Activated naive CD8-positive, alpha-beta T cell (primary cell): ENCODE results near the gene PPP3CB.
A peak's percentile ranks its signal among the peaks of the same experiment; 100 is the strongest.

Source experiments
- H3K27ac Mint-ChIP-seq: one replicate; pipeline ENCODE4 v1.8.0; 2021; ENCODE audit warnings: mixed read lengths
- H3K27me3 Mint-ChIP-seq: one replicate; pipeline ENCODE4 v1.8.0; 2021; ENCODE audit warnings: mixed read lengths
- H3K36me3 Mint-ChIP-seq: one replicate; pipeline ENCODE4 v1.8.0; 2021; ENCODE audit warnings: mixed read lengths
- H3K4me1 Mint-ChIP-seq: one replicate; pipeline ENCODE4 v1.8.0; 2021; ENCODE audit warnings: low read depth, mixed read lengths
- H3K4me3 Mint-ChIP-seq: one replicate; pipeline ENCODE4 v1.8.0; 2021; ENCODE audit warnings: mild to moderate bottlenecking, mixed read lengths
- H3K9me3 Mint-ChIP-seq: one replicate; pipeline ENCODE4 v1.8.0; 2021; ENCODE audit warnings: low read depth, mixed read lengths

The PPP3CB gene

DNA sequence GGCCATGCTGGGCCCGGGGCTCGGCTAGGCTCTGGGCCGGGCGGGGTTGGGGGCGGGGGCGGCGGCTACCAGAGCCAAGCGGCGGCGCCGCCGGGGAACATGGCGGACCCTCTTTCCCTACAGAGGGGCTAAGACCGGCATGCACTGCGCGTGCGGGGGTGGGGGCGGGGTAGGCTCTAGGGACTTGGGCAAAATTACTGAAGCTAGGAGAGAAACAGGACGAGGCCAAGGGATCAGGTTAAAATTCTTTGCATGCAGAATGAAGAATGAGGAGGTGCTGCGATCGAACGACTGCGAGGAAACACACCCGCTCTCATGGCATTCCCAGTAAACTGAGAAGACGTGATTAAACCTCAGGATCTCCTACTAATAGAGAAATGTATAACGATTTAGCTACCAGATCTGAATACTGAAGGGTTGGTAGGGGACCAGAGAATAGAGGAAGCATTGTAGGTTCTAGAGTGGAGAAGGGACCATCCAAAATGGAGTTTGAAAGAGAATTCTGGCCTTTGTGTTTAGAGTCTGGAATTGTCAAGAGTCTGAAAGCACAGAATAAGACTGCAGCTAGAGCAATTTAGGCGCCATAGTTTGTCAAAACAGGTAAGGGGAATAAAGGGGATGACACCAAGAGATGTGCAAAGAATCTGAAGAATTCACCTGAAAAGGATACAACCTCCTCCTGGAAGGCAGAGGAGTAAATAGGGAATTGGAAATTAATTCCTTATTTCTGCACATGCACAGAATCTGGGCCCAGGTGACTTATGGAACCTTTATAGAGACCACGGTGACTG lies at the start of gene PPP3CB:
TSS of gene PPP3CB (minus strand) at position 141 of the 791 bp plus-strand sequence. CDS start at position 6, 135 bp downstream.
- peaks cover 4% of the 10 kb centered on the region for H3K36me3 Mint-ChIP-seq
- peak within 1 kb of the TSS; percentile 95 for H3K4me3 Mint-ChIP-seq
- no peaks in the 10 kb centered on the region for H3K9me3 Mint-ChIP-seq
- H3K27ac Mint-ChIP-seq = peak within 1 kb of the TSS; percentile 96
- no peaks in the 10 kb centered on the region for H3K27me3 Mint-ChIP-seq
- H3K4me1 Mint-ChIP-seq = peaks cover 50% of the 10 kb centered on the region

DNA sequence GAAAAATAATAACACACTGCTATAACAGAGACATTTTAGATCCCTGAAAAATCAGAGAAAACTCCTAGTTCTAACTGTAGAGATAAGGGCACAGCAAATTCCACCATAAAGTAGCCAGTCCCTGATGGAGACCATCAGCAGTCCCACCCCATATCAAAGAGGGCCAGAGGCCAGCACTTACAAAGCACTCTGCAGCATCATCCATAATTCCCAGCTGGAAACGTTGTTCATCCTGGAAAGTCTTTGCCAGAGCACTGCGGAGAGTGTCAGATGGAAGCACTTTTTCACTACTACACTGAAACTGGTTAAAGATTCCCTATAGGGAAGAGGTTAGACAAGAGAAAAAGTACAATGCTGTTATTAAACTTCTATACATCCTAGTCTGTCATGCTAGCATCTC lies 49.5 kb upstream of the PPP3CB start:
- Mint-ChIP-seq H3K36me3 (peaks cover 2% of the 10 kb centered on the region), H3K4me3 (no peak overlapping the region), H3K4me1 (no peaks in the 10 kb centered on the region), H3K27ac (no peak overlapping the region), H3K27me3 (no peaks in the 10 kb centered on the region), H3K9me3 (no peaks in the 10 kb centered on the region)

DNA sequence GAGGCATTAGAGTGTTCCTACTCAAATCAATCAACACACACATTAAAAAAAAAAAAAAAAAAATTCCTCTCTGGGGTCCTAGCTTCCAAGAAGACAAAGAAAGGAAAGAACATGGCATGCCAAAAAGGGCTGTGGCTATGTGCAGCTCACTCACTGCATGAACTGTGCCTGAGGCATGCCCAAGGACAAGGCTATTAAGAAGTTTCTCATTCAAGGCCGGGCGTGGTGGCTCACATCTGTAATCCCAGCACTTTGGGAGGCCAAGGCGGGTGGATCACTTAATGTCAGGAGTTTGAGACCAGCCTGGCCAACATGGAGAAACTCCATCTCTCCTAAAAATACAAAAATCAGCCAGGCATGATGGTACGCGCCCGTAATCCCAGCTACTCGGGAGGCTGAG lies 41.9 kb upstream of the PPP3CB start:
- Mint-ChIP-seq H3K36me3 (peaks cover 11% of the 10 kb centered on the region), H3K27me3 (peaks cover 3% of the 10 kb centered on the region), H3K4me3 (no peak overlapping the region), H3K4me1 (peaks cover 14% of the 10 kb centered on the region), H3K27ac (no peak overlapping the region), H3K9me3 (no peaks in the 10 kb centered on the region)

DNA sequence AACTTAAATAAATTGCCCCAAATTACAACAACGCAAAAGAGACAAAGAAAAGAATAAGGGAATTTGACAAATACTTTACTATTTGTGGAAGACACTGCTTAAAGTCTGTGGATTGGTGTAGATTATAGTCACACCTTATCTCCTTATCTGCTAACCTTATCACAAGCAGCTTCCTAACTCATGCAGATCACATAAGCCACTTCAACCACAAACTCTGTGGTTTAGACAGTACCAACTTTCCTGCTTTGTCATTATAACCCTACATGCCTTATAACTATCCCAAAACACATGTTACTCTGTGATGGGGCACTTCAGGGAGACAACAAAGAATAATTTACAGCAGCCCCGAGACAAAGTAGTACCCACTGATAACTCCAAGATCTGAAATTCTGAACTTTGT lies 41.5 kb upstream of the PPP3CB start:
- H3K4me1 Mint-ChIP-seq = peaks cover 14% of the 10 kb centered on the region
- H3K27ac Mint-ChIP-seq = no peak overlapping the region
- peaks cover 13% of the 10 kb centered on the region for H3K36me3 Mint-ChIP-seq
- no peaks in the 10 kb centered on the region for H3K9me3 Mint-ChIP-seq
- H3K4me3 Mint-ChIP-seq = no peak overlapping the region
- H3K27me3 Mint-ChIP-seq = peaks cover 3% of the 10 kb centered on the region

GRCh38 chr10:73534857-73535256 lies 39.0 kb upstream of the PPP3CB start:
- no peak overlapping the region for H3K4me3 Mint-ChIP-seq
- H3K9me3 Mint-ChIP-seq = no peaks in the 10 kb centered on the region
- no peak overlapping the region for H3K27ac Mint-ChIP-seq
- peaks cover 13% of the 10 kb centered on the region for H3K36me3 Mint-ChIP-seq
- H3K27me3 Mint-ChIP-seq = peaks cover 3% of the 10 kb centered on the region
- H3K4me1 Mint-ChIP-seq = peaks cover 14% of the 10 kb centered on the region

- no peak overlapping the region for H3K27ac Mint-ChIP-seq
- H3K4me3 Mint-ChIP-seq = no peak overlapping the region
- H3K27me3 Mint-ChIP-seq = no peaks in the 10 kb centered on the region
- peaks cover 5% of the 10 kb centered on the region for H3K36me3 Mint-ChIP-seq
- H3K9me3 Mint-ChIP-seq = no peaks in the 10 kb centered on the region
- H3K4me1 Mint-ChIP-seq = no peaks in the 10 kb centered on the region
These were observed 33.4 kb upstream of the PPP3CB start for GRCh38 chr10:73529089-73529832.

DNA sequence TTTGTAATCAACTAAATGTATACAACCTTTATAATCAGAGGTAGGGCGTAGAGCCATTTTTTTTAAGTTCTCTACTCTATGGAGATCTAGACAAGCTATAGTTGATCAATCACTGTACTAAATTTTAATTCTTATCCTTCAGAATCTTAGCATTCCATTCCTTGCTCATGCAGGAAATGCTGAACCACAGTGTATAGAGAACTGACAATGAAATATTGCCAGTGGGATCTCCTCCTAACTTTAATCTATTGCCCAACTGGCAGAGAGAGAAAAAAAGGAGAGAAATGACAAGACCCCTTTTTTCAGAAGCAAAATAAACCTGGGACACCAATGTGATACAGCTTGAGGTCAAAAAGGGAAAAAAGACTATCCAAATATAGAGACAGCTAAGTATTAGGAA lies 26.4 kb upstream of the PPP3CB start:
- Mint-ChIP-seq H3K4me1 (no peaks in the 10 kb centered on the region), H3K27ac (no peak overlapping the region)

DNA sequence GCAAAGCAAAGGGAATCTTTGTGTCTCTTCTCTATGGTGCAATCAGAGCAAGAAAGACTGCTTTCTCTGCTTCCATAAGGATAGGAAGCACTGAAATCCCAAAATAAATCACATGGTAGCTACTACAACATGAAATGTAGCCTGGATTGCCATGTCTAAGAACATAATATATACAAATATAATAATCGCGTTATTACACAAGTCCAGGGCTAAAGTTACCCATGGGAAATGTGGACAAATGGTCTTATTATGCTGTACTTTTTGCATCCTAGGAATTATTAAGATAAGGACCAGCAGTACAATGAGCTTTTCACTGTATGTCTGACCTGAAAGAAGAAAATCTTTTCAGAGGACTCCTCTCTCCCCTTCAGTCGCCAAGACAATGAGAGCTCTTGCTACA lies 23.5 kb upstream of the PPP3CB start:
- Mint-ChIP-seq H3K27ac (no peak overlapping the region), H3K4me1 (no peaks in the 10 kb centered on the region)

More for the DNA sequence above, 26.4 kb upstream of the PPP3CB start:
- Mint-ChIP-seq H3K36me3 (peaks cover 9% of the 10 kb centered on the region), H3K27me3 (no peaks in the 10 kb centered on the region), H3K9me3 (no peaks in the 10 kb centered on the region), H3K4me3 (no peak overlapping the region)

GRCh38 chr10:73517166-73517888 lies 21.5 kb upstream of the PPP3CB start:
- no peak overlapping the region for H3K27ac Mint-ChIP-seq
- H3K36me3 Mint-ChIP-seq = peaks cover 3% of the 10 kb centered on the region
- no peaks in the 10 kb centered on the region for H3K9me3 Mint-ChIP-seq
- no peaks in the 10 kb centered on the region for H3K27me3 Mint-ChIP-seq
- H3K4me1 Mint-ChIP-seq = no peaks in the 10 kb centered on the region
- no peak overlapping the region for H3K4me3 Mint-ChIP-seq

More for the DNA sequence above, 23.5 kb upstream of the PPP3CB start:
- Mint-ChIP-seq H3K4me3 (no peak overlapping the region), H3K27me3 (no peaks in the 10 kb centered on the region), H3K36me3 (peaks cover 9% of the 10 kb centered on the region), H3K9me3 (no peaks in the 10 kb centered on the region)

- Mint-ChIP-seq H3K27me3 (no peaks in the 10 kb centered on the region), H3K36me3 (peaks cover 3% of the 10 kb centered on the region), H3K4me3 (no peak overlapping the region)
These were observed 16.5 kb upstream of the PPP3CB start for GRCh38 chr10:73512207-73512743.

DNA sequence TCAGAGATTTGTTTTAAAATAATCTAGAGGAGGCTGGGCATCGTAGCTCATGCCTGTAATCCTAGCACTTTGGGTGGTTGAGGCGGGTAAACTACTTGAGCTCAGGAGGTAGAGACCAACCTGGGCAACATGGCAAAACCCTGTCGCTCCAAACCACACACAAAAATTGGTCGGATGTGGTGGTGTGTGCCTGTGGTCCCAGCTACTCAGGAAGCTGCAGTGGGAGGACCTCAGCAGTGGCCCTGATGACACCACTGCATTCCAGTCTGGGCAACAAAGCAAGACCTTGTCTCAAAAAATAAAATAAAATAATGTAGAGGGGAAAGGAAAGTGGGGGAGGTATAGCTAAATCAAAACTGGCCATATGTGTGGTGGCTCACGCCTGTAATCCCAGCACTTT lies 13.9 kb upstream of the PPP3CB start:
- H3K9me3 Mint-ChIP-seq = no peaks in the 10 kb centered on the region
- H3K27me3 Mint-ChIP-seq = no peaks in the 10 kb centered on the region
- H3K27ac Mint-ChIP-seq = no peak overlapping the region
- H3K36me3 Mint-ChIP-seq = peaks cover 3% of the 10 kb centered on the region
- H3K4me3 Mint-ChIP-seq = no peak overlapping the region
- no peaks in the 10 kb centered on the region for H3K4me1 Mint-ChIP-seq

More at GRCh38 chr10:73512207-73512743, 16.5 kb upstream of the PPP3CB start:
- no peaks in the 10 kb centered on the region for H3K9me3 Mint-ChIP-seq
- H3K4me1 Mint-ChIP-seq = no peaks in the 10 kb centered on the region
- no peak overlapping the region for H3K27ac Mint-ChIP-seq

DNA sequence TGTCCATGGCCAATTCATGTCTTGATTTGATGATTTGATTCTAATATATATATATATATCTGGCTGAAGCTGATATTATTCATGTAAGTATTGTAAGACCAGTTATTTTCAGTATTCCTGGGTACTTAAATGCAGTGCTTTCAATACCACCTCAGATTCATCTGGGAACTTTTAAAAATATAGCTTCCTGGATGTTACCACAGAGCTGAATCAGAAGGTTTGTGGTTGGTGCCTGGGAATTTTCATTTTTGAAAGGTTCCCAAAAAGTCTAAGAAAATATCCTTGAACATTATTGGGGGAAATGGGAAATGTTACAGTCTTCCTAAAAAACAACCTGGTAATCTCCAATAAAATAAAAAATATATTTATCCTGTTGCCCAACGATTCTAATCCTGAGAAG lies 10.7 kb upstream of the PPP3CB start:
- no peak overlapping the region for H3K4me3 Mint-ChIP-seq
- no peaks in the 10 kb centered on the region for H3K27me3 Mint-ChIP-seq
- no peaks in the 10 kb centered on the region for H3K9me3 Mint-ChIP-seq
- no peak overlapping the region for H3K27ac Mint-ChIP-seq
- peaks cover 5% of the 10 kb centered on the region for H3K4me1 Mint-ChIP-seq
- H3K36me3 Mint-ChIP-seq = peaks cover 10% of the 10 kb centered on the region

DNA sequence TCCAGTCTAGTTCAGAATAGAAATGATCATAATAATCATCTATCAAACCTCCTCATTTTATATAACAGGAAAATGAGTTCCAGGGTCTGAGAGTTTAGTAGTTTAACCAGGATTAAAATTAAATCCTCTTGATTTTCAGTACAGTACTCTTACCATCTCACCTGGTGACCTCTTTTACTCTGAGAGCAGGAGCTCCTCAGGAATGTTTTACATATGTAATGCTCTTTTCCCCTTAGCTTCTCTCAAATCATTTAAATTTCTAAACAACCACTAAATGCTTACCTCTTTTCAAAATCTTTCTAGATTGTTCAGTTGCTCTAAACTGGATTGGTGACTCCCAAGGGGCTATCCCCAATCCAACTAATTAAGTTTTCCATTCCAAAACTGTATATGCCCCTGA lies 10.2 kb upstream of the PPP3CB start:
- H3K36me3 Mint-ChIP-seq = peaks cover 10% of the 10 kb centered on the region
- no peaks in the 10 kb centered on the region for H3K27me3 Mint-ChIP-seq
- no peak overlapping the region for H3K4me3 Mint-ChIP-seq
- H3K4me1 Mint-ChIP-seq = peaks cover 9% of the 10 kb centered on the region
- H3K27ac Mint-ChIP-seq = no peak overlapping the region
- H3K9me3 Mint-ChIP-seq = no peaks in the 10 kb centered on the region

- Mint-ChIP-seq H3K4me1 (peaks cover 12% of the 10 kb centered on the region), H3K27ac (no peak overlapping the region), H3K36me3 (peaks cover 10% of the 10 kb centered on the region), H3K27me3 (no peaks in the 10 kb centered on the region), H3K4me3 (no peak overlapping the region), H3K9me3 (no peaks in the 10 kb centered on the region)
These were observed 7.2 kb upstream of the PPP3CB start for GRCh38 chr10:73503037-73503436.

DNA sequence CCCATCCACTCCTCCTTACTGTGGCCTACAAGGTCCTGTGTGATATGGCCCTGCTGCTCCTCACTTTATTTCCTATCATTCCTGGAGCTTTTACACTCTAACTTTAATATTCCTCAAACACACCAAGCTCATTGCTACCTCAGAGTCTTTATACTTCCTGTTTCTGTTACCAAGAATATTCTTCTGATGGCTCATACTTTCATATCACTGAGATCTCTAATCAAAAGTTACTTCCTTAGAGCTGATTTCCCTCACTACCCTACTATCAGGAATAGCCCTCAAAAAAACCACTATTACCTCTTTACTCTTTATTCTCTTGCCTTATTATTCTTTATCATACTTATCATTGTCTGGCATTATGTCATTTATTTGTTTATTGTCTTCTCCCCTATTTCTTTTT lies 5.8 kb upstream of the PPP3CB start:
- H3K27me3 Mint-ChIP-seq = no peaks in the 10 kb centered on the region

More for the DNA sequence above, 5.8 kb upstream of the PPP3CB start:
- peaks cover 10% of the 10 kb centered on the region for H3K36me3 Mint-ChIP-seq
- peak overlapping the region; percentile 4 for H3K4me3 Mint-ChIP-seq
- H3K4me1 Mint-ChIP-seq = peaks cover 22% of the 10 kb centered on the region
- peak overlapping the region; percentile 31 for H3K27ac Mint-ChIP-seq
- no peaks in the 10 kb centered on the region for H3K9me3 Mint-ChIP-seq
